ENCODE data around the gene DLG2.
A peak's percentile ranks its signal among the peaks of the same experiment; 100 is the strongest.
"Not testable (repeated sequence)": the region's sequence is repeated elsewhere in the genome, so short reads cannot be mapped to it uniquely, and the experiment has no call there.

The DLG2 gene

GRCh38 chr11:84784158-84784557 is 843.0 kb downstream of the DLG2 start:
- not testable (repeated sequence) for DNase-seq (ENCODE audit: low spot score)

DNA sequence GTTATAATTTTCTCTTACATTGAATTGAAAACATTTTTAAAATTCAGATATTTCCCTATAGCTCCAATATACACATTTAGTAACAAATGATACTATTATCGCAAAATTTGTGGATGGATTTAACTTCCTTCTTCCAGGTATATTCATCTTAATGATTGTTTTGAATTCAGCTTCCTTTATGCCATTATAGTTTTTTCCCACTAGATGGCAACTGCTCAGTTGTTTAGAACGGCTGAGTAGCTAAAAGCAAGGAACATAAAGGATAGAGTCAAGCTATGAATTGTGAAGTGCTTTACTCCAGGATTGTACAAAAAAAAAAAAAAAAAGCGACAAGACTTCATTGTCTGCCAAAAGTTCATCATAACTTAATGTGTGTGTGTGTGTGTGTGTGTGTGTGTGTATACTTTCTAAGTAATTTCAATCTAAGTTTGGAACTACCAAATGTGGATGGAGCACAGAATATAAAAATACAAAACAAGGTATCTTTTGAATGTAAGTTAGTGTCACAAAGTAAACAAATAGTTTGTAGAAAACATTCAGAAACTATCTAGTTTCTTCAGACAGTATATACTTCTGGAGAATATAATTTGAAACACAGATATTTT is 846.4 kb downstream of the DLG2 start:
- DNase-seq (ENCODE audit: low spot score), result peak; percentile 16

DNA sequence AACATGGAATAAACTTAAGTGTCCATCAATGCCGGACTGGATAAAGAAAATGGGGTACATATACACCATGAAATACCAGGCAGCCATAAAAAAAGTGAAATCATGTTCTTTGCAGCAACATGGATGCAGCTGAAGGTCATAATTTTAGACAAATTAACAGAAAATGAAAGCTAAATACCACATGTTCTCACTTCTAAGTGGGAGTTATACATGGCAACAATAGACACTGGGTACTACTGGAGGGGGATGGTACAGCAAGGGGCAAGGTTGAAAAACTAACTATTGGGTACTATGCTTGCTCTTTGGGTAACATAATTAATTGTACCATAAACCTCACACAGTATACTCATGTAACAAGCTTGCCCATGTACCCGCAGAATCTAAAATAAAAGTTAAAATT is 851.6 kb downstream of the DLG2 start:
- DNase-seq (ENCODE audit: low spot score), result no peak

GRCh38 chr11:84763931-84764330 is 863.2 kb downstream of the DLG2 start:
- DNase-seq (ENCODE audit: low spot score), result no peak

DNA sequence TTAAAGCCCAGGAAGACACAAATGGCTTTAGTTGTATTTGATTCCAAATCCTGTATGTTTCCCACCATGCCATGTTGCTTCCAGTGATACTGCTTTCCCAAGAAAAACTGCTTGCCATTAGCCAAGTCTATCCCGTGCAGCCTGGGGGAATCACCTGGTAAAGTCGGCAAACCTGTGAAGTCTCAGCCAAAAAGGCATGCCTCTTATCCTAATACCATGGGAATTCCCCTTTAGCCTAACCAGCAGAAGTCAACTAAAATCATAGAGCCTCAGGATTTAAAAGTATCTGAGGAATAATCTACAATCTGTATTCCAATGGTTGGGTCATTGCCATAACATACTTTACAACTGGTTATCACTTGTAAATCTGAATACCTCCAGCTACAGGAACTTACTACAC is 869.4 kb downstream of the DLG2 start:
- no peak for DNase-seq (ENCODE audit: low spot score)

DNA sequence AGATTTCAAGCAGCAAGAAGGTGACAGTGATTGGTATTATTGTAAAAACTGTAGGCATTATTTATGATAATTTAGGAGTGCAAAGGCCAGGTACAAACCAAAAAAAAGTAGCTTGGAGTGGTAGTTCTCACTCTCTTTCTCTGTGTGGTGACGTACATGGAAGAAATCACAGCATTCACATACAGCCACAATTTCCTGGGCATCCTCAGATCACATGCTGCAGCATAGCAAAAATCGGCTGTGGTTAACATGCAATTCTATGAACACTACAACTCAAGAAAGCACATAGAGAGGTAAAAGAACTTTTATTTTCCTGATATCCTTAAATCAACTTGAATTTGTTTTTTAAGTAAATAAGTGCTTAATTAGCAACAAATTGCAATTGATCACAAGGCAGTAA is 875.8 kb downstream of the DLG2 start:
- no peak for DNase-seq (ENCODE audit: low spot score)

DNA sequence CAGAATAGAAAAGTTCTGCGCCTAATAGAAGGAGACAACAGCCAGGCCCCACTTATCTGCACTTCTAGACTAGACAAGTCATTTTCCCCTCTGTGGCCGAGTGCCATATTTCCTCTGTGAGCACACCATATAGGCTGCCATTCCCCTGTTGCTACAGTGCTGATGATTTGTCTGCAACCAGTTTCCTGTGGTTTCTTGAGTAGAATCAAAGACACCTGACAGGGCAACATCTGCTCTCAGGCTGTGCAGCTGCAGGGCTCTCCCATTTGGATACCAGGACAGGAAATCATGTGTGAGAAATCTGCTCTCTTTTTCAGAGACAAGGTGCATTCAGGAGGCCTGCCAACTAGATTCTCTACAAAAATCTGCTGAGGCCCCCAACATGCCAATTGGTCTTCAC is 879.3 kb downstream of the DLG2 start:
- no peak for DNase-seq (ENCODE audit: low spot score)

DNA sequence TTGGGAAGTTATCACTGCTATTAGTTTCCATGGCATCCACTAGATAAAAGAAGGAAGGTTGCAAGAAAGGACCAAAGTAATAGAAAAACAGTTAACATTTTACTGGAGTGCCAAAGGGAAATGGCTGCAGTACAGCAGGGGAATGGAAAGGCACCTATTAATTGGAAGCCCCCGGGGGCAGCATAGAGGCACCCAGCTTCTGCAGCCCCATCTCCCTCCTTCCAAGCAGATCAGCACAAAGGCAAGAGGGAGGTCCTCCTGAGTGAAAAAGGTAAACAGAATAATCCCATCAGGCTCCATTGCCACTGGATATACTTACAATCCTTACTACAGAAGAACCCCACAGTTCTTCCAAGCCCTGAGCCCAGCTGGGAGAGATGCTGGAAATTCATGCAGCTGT is 887.1 kb downstream of the DLG2 start:
- no peak for DNase-seq (ENCODE audit: low spot score)

DNA sequence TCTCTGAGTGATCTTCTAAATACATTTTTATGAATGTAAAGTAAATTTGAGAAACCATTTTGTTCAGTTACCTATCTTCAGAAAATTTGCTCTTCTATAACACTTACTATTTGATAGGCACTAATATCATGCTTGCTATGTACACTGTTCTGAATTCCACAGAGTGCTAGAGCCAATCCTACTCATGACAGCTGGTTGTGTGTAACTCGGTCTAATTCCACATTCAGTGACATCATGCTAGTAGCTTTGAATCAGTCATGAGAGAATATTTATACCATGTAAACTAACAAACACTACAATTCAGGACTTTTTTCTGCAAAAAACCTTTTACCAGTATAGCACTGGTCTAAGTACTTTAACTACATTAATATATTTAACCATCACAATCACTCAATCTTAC is 902.9 kb downstream of the DLG2 start:
- DNase-seq (ENCODE audit: low spot score), result no peak

GRCh38 chr11:84722583-84723108 is 904.5 kb downstream of the DLG2 start:
- DNase-seq (ENCODE audit: low spot score), result no peak

GRCh38 chr11:84721561-84721961 is 905.6 kb downstream of the DLG2 start:
- no peak for DNase-seq (ENCODE audit: low spot score)

GRCh38 chr11:84720706-84721402 is 906.3 kb downstream of the DLG2 start:
- DNase-seq (ENCODE audit: low spot score), result no peak

GRCh38 chr11:84719935-84720577 is 907.1 kb downstream of the DLG2 start:
- DNase-seq (ENCODE audit: low spot score), result peak; percentile 14

DNA sequence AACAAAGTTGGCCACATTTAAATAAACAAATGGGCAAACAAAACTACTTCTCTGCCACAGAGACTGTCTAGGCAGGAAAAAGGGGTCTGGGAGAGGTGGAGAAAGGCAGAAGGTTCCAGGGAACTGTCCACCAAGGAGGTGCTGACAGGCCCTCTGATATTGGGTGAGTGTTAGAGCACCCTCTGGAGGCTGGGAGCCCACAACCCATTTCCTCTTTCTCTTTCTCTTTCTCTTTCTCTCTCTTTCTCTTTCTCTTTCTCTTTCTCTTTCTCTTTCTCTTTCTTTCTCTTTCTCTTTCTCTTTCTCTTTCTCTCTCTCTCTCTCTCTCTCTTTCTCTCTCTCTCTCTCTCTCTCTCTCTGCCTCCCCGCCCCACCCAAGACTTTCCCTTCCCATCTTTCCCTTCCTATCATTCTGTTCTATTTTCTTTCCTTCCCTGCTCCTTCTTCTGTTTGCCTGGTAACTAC is 912.8 kb downstream of the DLG2 start:
- peak; percentile 33 for DNase-seq (ENCODE audit: low spot score)

GRCh38 chr11:84691830-84692229 is 935.3 kb downstream of the DLG2 start:
- DNase-seq (ENCODE audit: low spot score), result no peak

GRCh38 chr11:84687433-84687832 is 939.7 kb downstream of the DLG2 start:
- no peak for DNase-seq (ENCODE audit: low spot score)

DNA sequence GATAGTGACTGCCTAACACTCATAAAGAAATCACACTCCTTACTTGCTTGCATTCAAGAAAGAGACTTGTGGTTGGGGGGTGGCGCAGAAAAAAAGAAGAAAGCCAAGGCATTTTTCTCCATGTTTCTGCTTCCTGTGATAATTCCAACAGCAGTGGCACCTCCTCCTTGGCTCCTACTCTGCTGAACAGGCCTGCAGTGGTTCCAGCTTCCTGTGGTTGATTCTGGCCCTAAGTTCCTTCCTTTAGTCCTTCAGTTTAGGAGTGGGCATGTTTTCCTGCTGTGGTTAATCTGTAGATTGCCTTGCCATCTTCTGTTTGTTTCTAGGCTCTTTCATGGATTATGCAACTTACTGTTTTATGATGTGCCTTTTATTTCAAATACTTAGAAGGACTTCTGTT is 940.4 kb downstream of the DLG2 start:
- DNase-seq (ENCODE audit: low spot score), result no peak

DNA sequence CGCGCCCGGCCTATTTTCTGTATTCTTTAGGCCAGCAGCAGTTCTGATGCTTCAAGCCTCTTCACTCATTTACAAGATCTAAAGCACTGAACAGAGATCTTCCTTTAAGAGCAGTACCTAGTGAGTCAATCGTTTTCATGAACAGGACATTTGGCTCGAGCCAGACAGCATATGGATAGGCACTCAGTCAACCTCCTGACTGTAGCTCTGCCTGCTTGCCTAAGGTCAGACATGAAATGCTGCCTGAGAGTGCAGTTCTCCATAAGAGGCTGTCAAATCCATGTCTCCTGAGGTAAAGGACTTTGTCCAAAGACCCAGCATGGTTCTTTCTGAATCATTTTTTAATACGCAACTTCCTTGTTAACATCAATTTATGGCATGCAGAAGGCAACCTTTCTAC is 941.2 kb downstream of the DLG2 start:
- no peak for DNase-seq (ENCODE audit: low spot score)

GRCh38 chr11:84685149-84685548 is 942.0 kb downstream of the DLG2 start:
- DNase-seq (ENCODE audit: low spot score), result no peak

DNA sequence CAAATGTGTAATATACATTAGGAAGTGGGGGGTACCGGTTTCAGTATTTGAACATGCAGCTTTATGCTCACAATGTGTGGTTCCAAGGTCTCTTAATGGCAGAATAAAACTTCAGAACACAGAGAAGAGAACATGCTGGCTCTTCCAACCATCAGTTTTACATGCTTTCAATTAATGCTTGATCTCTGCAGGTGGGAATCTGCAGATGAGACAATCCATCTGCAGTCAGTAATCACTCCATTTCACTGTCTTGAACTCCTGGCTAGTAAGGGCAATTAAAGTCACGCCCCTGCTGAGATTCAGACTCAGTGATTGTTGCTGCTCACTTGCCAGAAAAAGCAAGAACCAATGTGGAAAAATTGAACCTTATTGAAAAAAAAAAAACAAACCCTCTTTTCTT is 945.7 kb downstream of the DLG2 start:
- no peak for DNase-seq (ENCODE audit: low spot score)

GRCh38 chr11:84675396-84676025 is 951.6 kb downstream of the DLG2 start:
- DNase-seq (ENCODE audit: low spot score), result no peak

DNA sequence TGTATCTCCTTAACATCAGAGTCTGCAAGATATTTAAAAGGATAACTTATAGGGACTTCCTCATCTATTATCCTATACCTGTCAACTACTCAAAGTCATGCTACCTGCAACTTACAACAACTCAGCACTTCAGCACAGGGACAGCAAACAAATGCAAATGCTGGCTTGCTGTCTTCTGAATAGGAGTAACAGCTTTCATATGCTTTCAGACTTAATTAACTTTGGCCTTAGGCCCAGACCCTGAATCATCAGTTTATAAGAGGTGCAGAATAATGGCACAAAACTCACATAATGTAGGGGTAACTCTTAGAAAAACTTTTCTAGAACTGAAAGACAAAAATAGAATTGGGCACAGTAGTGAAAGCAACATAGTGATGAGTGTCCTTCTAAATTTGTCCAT is 953.4 kb downstream of the DLG2 start:
- no peak for DNase-seq (ENCODE audit: low spot score)

Data from SK-N-DZ (cell line).